Caco-2 (cell line): ENCODE results near the gene EPS8L3. TPM values are rescaled to one million over a fixed set of nuclear protein-coding genes. Genes with fewer than 3 reads are reported as not detected.

Experiments used
- BruUV-seq: library from RNA; stranded (reverse); fragments of 400-500 nt; replicated peaks from 2 replicates; lab custom pipeline; 2021; lab: Mats Ljungman, UMichigan
- CTCF ChIA-PET: fragments of 300-600 bp; sonication (Branson Sonifier 250); formaldehyde crosslinking; loops from one replicate; lab custom pipeline; 2022; ENCODE audit warnings: antibody characterized with exemption; lab: Charles Lee
- POLR2A ChIA-PET: fragments of 300-600 bp; sonication (Branson Sonifier 250); formaldehyde crosslinking; loops from one replicate; lab custom pipeline; 2022; ENCODE audit warnings: antibody characterized with exemption; lab: Charles Lee
- DNase-seq, 2 experiments: peaks; one replicate each; pipeline versions ENCODE4 v3.0.0 to v3.0.0-alpha.2; 2020 to 2022
- H3K27me3 ChIP-seq: replicated peaks from 2 replicates; pipeline ENCODE4 v1.6.0; 2011; ENCODE audit warnings: low read length; ENCODE audit not compliant: control insufficient read depth, insufficient read depth
- H3K36me3 ChIP-seq: 2 replicates; pipeline ENCODE4 v1.5.1; 2011; ENCODE audit warnings: low read length; ENCODE audit not compliant: control insufficient read depth, insufficient read depth
- H3K4me1 ChIP-seq: fragments of 250-450 bp; sonication (Bioruptor Pico); 2 replicates; pipeline ENCODE4 v1.5.1; 2020; ENCODE audit warnings: mild to moderate bottlenecking
- H3K4me3 ChIP-seq: 2 replicates; pipeline ENCODE4 v1.5.1; 2011; ENCODE audit warnings: low read depth, mild to moderate bottlenecking, control low read depth, low read length
- H3K9me3 ChIP-seq: fragments of 250-450 bp; sonication (Bioruptor Pico); 2 replicates; pipeline ENCODE4 v1.5.1; 2020; ENCODE audit warnings: mild to moderate bottlenecking, moderate library complexity
- H3K27ac Mint-ChIP-seq: one replicate; pipeline ENCODE4 v1.8.0; 2022; ENCODE audit warnings: mixed read lengths; ENCODE audit not compliant: unreplicated experiment
- H3K27me3 Mint-ChIP-seq: one replicate; pipeline ENCODE4 v1.8.0; 2022; ENCODE audit warnings: mixed read lengths; ENCODE audit not compliant: insufficient read depth, unreplicated experiment
- H3K36me3 Mint-ChIP-seq: one replicate; pipeline ENCODE4 v1.8.0; 2022; ENCODE audit warnings: mild to moderate bottlenecking, mixed read lengths; ENCODE audit not compliant: insufficient read depth, unreplicated experiment
- H3K4me1 Mint-ChIP-seq: one replicate; pipeline ENCODE4 v1.8.0; 2022; ENCODE audit warnings: low read depth, mixed read lengths; ENCODE audit not compliant: unreplicated experiment
- H3K4me3 Mint-ChIP-seq: one replicate; pipeline ENCODE4 v1.8.0; 2022; ENCODE audit warnings: mild to moderate bottlenecking, moderate library complexity, mixed read lengths; ENCODE audit not compliant: unreplicated experiment
- H3K9me3 Mint-ChIP-seq: one replicate; pipeline ENCODE4 v1.8.0; 2022; ENCODE audit warnings: mixed read lengths; ENCODE audit not compliant: unreplicated experiment
- CTCF ChIP-seq, 2 experiments: fragments of 200-600 bp in 1 of 2; IDR thresholded peaks; 1 replicate in 1 of 2; 2 replicates in 1 of 2; pipeline versions ENCODE4 v1.5.1 to v1.8.0; 2011 to 2022; ENCODE audit warnings: antibody characterized with exemption in 1 of 2, control low read depth in 1 of 2, inconsistent platforms in 1 of 2, low read depth in 1 of 2, low read length in 1 of 2, mild to moderate bottlenecking in 1 of 2, moderate library complexity in 1 of 2; ENCODE audit not compliant: insufficient read depth in 1 of 2, severe bottlenecking in 1 of 2, unreplicated experiment in 1 of 2
- intact Hi-C: fragments of 100-400 bp; cut with micrococcal nuclease; formaldehyde crosslinking; loops from one replicate; pipeline ENCODE4 v1.10.0; 2022; ENCODE audit not compliant: unreplicated experiment
- total RNA-seq: library from RNA; stranded (reverse); gene quantifications from 2 replicates; pipeline ENCODE4 v1.2.3, GENCODE V29; 2022

The EPS8L3 gene
- total RNA-seq, 1 experiment from 2014 or later, result 15.3 TPM

- Histone ChIP-seq H3K4me3 (no peak overlapping the region), H3K36me3 (no peaks in the 10 kb centered on the region), H3K4me1 (no peaks in the 10 kb centered on the region), H3K27me3 (no peaks in the 10 kb centered on the region), H3K9me3 (0 out of 2 replicates have a peak, but pooled peaks cover 1% of the 10 kb centered on the region)
- no peak for TF ChIP-seq CTCF (IDR thresholded peaks at IDR 0.05; ENCODE audit: insufficient read depth in 1 of 2, low read depth in 1 of 2, low read length in 1 of 2, severe bottlenecking in 1 of 2, unreplicated experiment in 1 of 2)
- Mint-ChIP-seq H3K27ac (no peak overlapping the region), H3K4me3 (no peak overlapping the region), H3K9me3 (no peaks in the 10 kb centered on the region), H3K4me1 (peaks cover 7% of the 10 kb centered on the region), H3K27me3 (no peaks in the 10 kb centered on the region), H3K36me3 (no peaks in the 10 kb centered on the region)
- ChIA-PET CTCF (interaction anchor here (0.6 kb wide), 1 partner anchor 175 kb away, joined by 5 read pairs; no protein-coding TSS in a partner anchor), POLR2A (no interaction called here)
- no peak for DNase-seq
- no TSS peak for BruUV-seq
- intact Hi-C loops, result loop anchor here (5.0 kb wide), 1 partner anchor 92 kb away; no protein-coding TSS in a partner anchor
Measured at GRCh38 chr1:109785446-109786111, 21.9 kb upstream of the EPS8L3 start.

GRCh38 chr1:109784551-109785252 is 21.0 kb upstream of the EPS8L3 start:
- intact Hi-C loops, result loop anchor here (5.0 kb wide), 1 partner anchor 93 kb away; no protein-coding TSS in a partner anchor
- H3K27ac Mint-ChIP-seq, result no peak overlapping the region
- H3K36me3 Mint-ChIP-seq, result no peaks in the 10 kb centered on the region
- no TSS peak for BruUV-seq
- ChIA-PET CTCF (interaction anchor here (0.6 kb wide), 1 partner anchor 176 kb away, joined by 5 read pairs; no protein-coding TSS in a partner anchor), POLR2A (no interaction called here)
- no peak overlapping the region for H3K4me3 Mint-ChIP-seq
- H3K27me3 Mint-ChIP-seq, result no peaks in the 10 kb centered on the region
- no peaks in the 10 kb centered on the region for H3K36me3 ChIP-seq
- H3K4me1 Mint-ChIP-seq, result peaks cover 7% of the 10 kb centered on the region
- H3K4me3 ChIP-seq, result no peak overlapping the region
- DNase-seq, result no peak
- no peaks in the 10 kb centered on the region for H3K27me3 ChIP-seq
- H3K9me3 ChIP-seq, result 0 out of 2 replicates have a peak, but pooled peaks cover 3% of the 10 kb centered on the region
- TF ChIP-seq CTCF (IDR thresholded peaks at IDR 0.05; ENCODE audit: insufficient read depth in 1 of 2, low read depth in 1 of 2, low read length in 1 of 2, severe bottlenecking in 1 of 2, unreplicated experiment in 1 of 2), result no peak
- H3K4me1 ChIP-seq, result no peaks in the 10 kb centered on the region
- no peaks in the 10 kb centered on the region for H3K9me3 Mint-ChIP-seq

- ChIA-PET CTCF (no interaction called here), POLR2A (no interaction called here)
- Mint-ChIP-seq H3K27me3 (no peaks in the 10 kb centered on the region), H3K4me3 (no peak overlapping the region), H3K4me1 (no peaks in the 10 kb centered on the region), H3K9me3 (no peaks in the 10 kb centered on the region), H3K36me3 (no peaks in the 10 kb centered on the region), H3K27ac (no peak overlapping the region)
- H3K36me3 ChIP-seq, result no peaks in the 10 kb centered on the region
- no peaks in the 10 kb centered on the region for H3K4me1 ChIP-seq
- BruUV-seq, result no TSS peak
- DNase-seq, result no peak
- TF ChIP-seq CTCF (IDR thresholded peaks at IDR 0.05; ENCODE audit: insufficient read depth in 1 of 2, low read depth in 1 of 2, low read length in 1 of 2, severe bottlenecking in 1 of 2, unreplicated experiment in 1 of 2), result no peak
- H3K27me3 ChIP-seq, result no peaks in the 10 kb centered on the region
- H3K4me3 ChIP-seq, result no peak overlapping the region
- intact Hi-C loops, result no loop called here
- H3K9me3 ChIP-seq, result 0 out of 2 replicates have a peak, but pooled peaks cover 3% of the 10 kb centered on the region
Measured at GRCh38 chr1:109783436-109783835, 19.7 kb upstream of the EPS8L3 start.
